HUES48 (cell line): ENCODE results near the gene MYH9.

ENCODE experiments used
- H3K27ac ChIP-seq: one replicate; pipeline ENCODE4 v1.7.0; 2013; ENCODE audit warnings: low read depth, low read length, inconsistent platforms
- H3K27me3 ChIP-seq: 2 replicates; pipeline ENCODE4 v1.6.1; 2013; ENCODE audit warnings: mild to moderate bottlenecking, low read length; ENCODE audit not compliant: control insufficient read depth, insufficient read depth
- H3K36me3 ChIP-seq: 2 replicates; pipeline ENCODE4 v1.6.1; 2013; ENCODE audit warnings: low read length; ENCODE audit not compliant: control insufficient read depth, insufficient read depth
- H3K4me1 ChIP-seq: 2 replicates; pipeline ENCODE4 v1.6.1; 2013; ENCODE audit warnings: mild to moderate bottlenecking, low read length; ENCODE audit not compliant: control insufficient read depth, insufficient read depth
- H3K4me3 ChIP-seq: 2 replicates; pipeline ENCODE4 v1.5.1; 2013; ENCODE audit warnings: mild to moderate bottlenecking, low read depth, low read length
- H3K9ac ChIP-seq: 2 replicates; pipeline ENCODE4 v1.6.1; 2013; ENCODE audit warnings: mild to moderate bottlenecking, low read depth, low read length, moderate library complexity
- H3K9me3 ChIP-seq: 2 replicates; pipeline ENCODE4 v1.6.1; 2013; ENCODE audit warnings: low read length; ENCODE audit not compliant: control insufficient read depth, insufficient read depth

MYH9 gene

GRCh38 chr22:36381513-36382128 lies 6.1 kb downstream of the MYH9 start:
- Histone ChIP-seq H3K4me3 (no peak overlapping the region), H3K4me1 (peaks cover 26% of the 10 kb centered on the region), H3K27me3 (no peaks in the 10 kb centered on the region), H3K9me3 (no peaks in the 10 kb centered on the region), H3K36me3 (peaks cover 16% of the 10 kb centered on the region), H3K27ac (no peak overlapping the region), H3K9ac (no peak overlapping the region)

DNA sequence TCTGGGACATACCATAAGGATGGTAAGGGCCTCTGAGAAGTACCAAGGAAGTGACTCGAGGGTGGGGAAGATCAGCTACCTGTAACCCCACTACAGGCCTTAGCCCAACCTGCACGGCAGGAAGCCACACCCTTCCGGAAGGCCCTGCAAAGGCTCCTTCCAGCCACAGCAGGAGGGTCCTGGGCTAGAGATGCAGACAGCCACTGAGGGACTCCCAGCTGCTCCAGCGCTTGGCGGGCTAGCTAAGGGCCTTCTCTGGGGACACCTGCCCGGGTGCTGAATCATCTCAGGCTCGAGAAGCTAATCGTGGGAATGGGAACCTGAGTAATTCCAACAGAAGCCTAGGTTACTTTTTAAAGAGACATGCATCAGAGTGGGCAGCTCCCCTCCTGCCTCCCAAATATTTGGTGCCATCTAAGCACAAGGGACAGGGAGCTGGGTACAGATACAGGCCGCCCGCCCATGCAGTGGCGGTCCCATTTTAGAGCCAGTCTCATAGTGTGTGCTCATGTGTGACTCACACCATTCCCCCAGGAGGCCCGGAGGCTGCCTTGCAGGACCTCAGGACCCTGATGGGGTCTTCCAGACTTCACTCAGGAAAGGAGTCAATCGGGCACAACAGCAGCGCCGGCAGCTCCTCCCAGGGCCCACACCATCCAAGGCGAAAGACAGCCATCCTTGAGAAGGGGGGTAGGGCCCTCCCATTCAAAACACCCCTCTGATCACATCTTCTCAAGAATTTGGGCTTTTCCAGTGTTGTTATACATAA lies 8.0 kb downstream of the MYH9 start:
- peaks cover 16% of the 10 kb centered on the region for H3K36me3 ChIP-seq
- no peaks in the 10 kb centered on the region for H3K9me3 ChIP-seq
- no peaks in the 10 kb centered on the region for H3K27me3 ChIP-seq
- no peak overlapping the region for H3K4me3 ChIP-seq
- peak overlapping the region; percentile 4 for H3K27ac ChIP-seq
- H3K9ac ChIP-seq, result no peak overlapping the region
- peaks cover 12% of the 10 kb centered on the region for H3K4me1 ChIP-seq

- Histone ChIP-seq H3K36me3 (peaks cover 16% of the 10 kb centered on the region), H3K27me3 (no peaks in the 10 kb centered on the region), H3K4me1 (peaks cover 11% of the 10 kb centered on the region; the same call in 1 of the 2 replicates), H3K27ac (no peak overlapping the region), H3K4me3 (no peak overlapping the region), H3K9ac (no peak overlapping the region), H3K9me3 (no peaks in the 10 kb centered on the region)
Observed at GRCh38 chr22:36378869-36379217, 8.9 kb downstream of the MYH9 start.

- Histone ChIP-seq H3K4me1 (peaks cover 17% of the 10 kb centered on the region; the same call in 1 of the 2 replicates), H3K9me3 (no peaks in the 10 kb centered on the region), H3K36me3 (peaks cover 15% of the 10 kb centered on the region), H3K9ac (no peak overlapping the region), H3K27ac (no peak overlapping the region), H3K27me3 (no peaks in the 10 kb centered on the region), H3K4me3 (no peak overlapping the region)
Observed at GRCh38 chr22:36378080-36378868, 9.5 kb downstream of the MYH9 start.

GRCh38 chr22:36377022-36377631 lies 10.6 kb downstream of the MYH9 start:
- Histone ChIP-seq H3K27ac (no peak overlapping the region), H3K9me3 (no peaks in the 10 kb centered on the region), H3K4me1 (peaks cover 24% of the 10 kb centered on the region; the same call in 1 of the 2 replicates), H3K9ac (no peak overlapping the region), H3K36me3 (peaks cover 10% of the 10 kb centered on the region), H3K27me3 (no peaks in the 10 kb centered on the region), H3K4me3 (no peak overlapping the region)

- Histone ChIP-seq H3K27ac (no peak overlapping the region), H3K4me1 (peaks cover 25% of the 10 kb centered on the region), H3K4me3 (no peak overlapping the region), H3K9me3 (no peaks in the 10 kb centered on the region), H3K9ac (no peak overlapping the region), H3K27me3 (no peaks in the 10 kb centered on the region), H3K36me3 (peaks cover 4% of the 10 kb centered on the region; the same call in 1 of the 2 replicates)
Observed at GRCh38 chr22:36376265-36376664, 11.5 kb downstream of the MYH9 start.

DNA sequence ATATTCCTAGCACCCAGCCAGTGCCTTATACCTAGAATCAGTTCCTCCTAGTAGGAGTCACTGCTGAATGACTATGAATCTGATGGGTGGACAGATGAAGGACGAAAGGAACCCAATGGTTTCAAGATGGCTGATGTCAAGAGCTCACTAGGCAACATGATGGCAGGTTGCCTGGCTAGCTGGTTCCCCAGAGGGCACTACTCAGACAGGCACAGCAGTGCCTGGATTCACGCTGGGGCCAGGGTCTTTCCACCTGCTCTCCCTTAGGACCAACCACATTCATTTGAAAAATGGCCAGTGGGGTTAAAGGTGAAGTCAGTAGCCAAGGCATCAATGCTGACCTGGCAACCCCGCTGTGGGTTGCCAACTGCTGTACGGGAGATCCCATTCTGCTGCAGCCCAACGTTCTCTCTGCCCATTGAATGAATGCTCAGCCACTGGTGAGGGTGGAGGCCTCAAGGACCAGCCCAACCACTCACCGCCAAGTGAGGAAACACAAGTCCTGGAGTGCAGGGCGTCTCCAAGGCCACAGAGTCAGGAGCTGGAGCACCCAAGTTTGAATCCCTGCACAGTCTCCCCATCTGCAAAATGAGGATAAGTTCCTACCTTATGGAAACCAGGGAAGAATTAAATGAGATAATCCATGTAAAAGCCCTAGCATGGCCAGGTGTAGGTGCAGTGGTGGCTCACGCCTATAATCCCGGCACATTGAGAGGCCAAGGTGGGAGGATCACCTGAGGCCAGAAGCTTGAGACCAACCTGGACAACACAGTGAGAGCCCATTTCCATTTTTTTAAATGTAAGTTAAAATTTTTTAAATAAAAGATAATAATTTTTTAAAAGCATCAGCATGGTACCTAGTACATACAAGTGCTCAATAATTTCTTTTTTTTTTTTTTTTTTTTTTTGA lies 12.4 kb downstream of the MYH9 start:
- Histone ChIP-seq H3K4me3 (no peak overlapping the region), H3K9ac (no peak overlapping the region), H3K36me3 (no peaks in the 10 kb centered on the region), H3K4me1 (peaks cover 35% of the 10 kb centered on the region), H3K27ac (no peak overlapping the region), H3K27me3 (no peaks in the 10 kb centered on the region), H3K9me3 (no peaks in the 10 kb centered on the region)

- H3K36me3 ChIP-seq, result no peaks in the 10 kb centered on the region
- no peak overlapping the region for H3K9ac ChIP-seq
- H3K27ac ChIP-seq, result peak overlapping the region; percentile 31
Observed at GRCh38 chr22:36374603-36375024, 13.2 kb downstream of the MYH9 start.

DNA sequence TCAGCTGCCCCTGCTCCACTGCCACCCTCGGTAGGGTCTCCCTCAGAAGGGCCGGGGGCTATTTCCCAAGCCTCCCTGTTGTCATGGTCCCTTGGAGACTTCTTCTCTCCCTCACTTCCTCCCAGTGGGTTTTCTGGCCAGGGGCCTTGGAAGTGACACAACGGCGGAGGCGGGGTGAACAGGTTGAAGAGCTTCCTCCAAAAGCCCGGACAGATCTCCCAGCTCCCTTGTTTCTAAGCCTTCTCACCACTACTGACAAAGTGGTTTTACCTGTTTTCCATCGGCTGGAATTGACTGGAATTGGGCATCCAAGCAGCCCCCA lies 14.5 kb downstream of the MYH9 start:
- no peak overlapping the region for H3K4me3 ChIP-seq
- H3K27me3 ChIP-seq, result no peaks in the 10 kb centered on the region
- H3K36me3 ChIP-seq, result no peaks in the 10 kb centered on the region
- no peaks in the 10 kb centered on the region for H3K9me3 ChIP-seq
- H3K4me1 ChIP-seq, result peaks cover 45% of the 10 kb centered on the region
- peak overlapping the region; percentile 37 for H3K27ac ChIP-seq
- H3K9ac ChIP-seq, result no peak overlapping the region

More at GRCh38 chr22:36374603-36375024, 13.2 kb downstream of the MYH9 start:
- H3K9me3 ChIP-seq, result no peaks in the 10 kb centered on the region
- no peaks in the 10 kb centered on the region for H3K27me3 ChIP-seq
- peaks cover 35% of the 10 kb centered on the region for H3K4me1 ChIP-seq
- H3K4me3 ChIP-seq, result no peak overlapping the region

DNA sequence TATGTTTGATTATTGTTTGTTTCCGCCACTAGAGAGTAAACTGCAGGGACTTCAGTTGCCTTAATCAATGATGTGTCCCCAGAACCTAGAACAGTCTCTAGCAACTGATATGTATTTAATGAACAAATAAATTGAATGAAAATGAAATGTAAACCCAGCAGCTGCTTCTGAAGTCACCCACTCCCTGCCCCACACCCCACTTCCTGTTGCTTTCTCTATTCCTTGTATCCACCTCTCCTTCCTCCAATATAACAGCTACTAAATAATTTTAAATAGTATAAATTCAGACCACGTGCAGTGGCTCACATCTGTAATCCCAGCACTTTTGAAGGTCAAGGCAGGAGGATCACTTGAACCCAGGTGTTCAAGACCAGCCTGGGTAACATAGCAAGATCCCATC lies 15.8 kb downstream of the MYH9 start:
- Histone ChIP-seq H3K27me3 (no peaks in the 10 kb centered on the region), H3K27ac (no peak overlapping the region), H3K36me3 (no peaks in the 10 kb centered on the region), H3K4me3 (no peak overlapping the region), H3K4me1 (peaks cover 58% of the 10 kb centered on the region), H3K9me3 (no peaks in the 10 kb centered on the region), H3K9ac (no peak overlapping the region)
